ENCODE results near the gene MYH13.
"Not testable (repeated sequence)": the region's sequence is repeated elsewhere in the genome, so short reads cannot be mapped to it uniquely, and the experiment has no call there.

MYH13 gene

DNA sequence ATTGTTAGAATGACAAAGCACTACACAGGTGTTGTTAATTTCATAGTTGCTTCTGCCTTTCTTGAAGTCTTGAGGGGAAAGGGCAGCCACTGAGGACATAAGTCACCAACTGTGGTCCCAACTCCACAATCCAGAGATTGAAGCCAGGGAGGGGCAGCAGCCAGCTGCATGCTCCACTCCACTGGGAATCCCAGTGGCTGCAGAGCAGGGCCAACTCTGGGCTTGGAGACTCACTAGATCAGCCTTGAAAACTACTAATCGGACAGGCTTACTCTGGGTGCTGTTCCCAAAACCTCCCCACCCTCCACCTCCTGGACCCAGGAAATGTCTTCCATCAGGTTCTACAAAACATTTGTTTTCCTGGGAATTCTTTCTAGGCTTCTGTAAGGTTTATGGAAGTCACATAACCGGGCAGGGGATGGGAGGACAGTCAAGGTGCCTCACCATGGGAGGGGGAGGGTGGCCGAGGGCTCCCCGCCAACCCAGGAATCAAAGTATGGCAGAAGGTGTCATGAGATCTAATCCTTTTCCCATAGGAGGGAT is 68.0 kb downstream of the MYH13 start:
- no peak for DNase-seq (ENCODE audit: low read depth)

DNA sequence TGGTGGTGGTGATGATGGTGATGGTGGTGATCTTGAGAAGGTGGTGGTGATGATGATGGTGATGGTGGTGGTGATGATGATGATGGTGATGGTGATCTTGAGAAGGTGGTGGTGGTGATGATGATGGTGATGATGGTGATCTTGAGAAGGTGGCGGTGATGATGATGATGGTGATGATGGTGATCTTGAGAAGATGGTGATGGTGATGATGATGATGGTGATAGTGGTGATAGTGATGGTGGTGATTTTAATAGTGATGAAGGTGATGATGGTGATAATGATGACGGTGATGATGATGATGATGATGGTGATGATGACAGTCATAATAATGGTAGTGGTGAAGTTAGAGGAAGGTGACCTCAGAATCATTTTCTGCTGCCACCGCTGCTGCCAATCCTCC is 75.1 kb downstream of the MYH13 start:
- no peak for DNase-seq (ENCODE audit: low read depth)

DNA sequence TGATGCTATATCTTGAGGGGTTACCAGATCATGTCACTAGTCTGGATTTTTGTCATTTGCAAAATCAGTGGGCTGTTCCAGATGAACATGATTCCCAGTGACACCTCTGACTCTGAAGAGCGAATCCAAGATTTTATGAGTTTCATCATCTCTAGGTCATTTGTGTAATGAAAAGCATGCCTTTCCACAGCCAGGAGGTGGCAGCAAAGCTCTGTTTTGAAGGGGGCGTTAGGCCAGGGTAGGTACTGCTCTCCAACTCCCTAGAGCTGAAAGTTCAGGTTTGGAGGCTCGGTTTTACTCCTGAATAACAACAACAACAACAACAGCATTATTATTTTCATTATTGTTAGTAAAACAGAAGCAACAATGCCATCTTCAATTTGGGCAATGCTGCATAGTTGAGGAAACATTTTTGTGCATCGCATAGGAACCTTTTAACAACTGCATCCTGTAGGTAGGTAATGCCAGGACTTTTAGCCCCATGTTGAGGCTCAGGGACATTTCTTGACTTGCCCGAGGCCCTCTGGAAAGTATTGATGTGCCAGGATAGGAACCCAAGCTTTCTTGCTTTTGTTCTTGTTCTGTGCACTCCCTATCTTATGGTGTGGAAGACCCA is 77.0 kb downstream of the MYH13 start:
- peak; percentile 21 for DNase-seq (ENCODE audit: low read depth)

DNA sequence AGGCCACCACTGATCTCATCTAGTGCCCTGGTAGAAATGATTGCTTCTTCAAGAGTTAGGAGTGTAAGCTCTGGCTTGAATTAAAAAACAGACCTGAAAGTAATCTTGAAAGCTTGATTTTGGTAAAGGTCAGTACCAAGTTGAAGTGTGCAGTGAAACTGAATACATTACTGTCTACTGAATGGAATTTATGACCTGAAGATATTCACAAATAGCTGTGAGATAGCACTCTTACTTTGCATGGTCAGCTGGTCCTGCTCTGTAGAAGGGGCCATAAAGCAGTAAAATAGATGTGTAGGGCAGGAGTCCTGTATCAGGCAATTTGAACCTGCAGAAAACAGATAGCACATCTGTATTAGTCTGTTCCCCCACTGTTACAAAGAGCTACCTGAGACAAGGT is 78.6 kb downstream of the MYH13 start:
- DNase-seq (ENCODE audit: low read depth): no peak

DNA sequence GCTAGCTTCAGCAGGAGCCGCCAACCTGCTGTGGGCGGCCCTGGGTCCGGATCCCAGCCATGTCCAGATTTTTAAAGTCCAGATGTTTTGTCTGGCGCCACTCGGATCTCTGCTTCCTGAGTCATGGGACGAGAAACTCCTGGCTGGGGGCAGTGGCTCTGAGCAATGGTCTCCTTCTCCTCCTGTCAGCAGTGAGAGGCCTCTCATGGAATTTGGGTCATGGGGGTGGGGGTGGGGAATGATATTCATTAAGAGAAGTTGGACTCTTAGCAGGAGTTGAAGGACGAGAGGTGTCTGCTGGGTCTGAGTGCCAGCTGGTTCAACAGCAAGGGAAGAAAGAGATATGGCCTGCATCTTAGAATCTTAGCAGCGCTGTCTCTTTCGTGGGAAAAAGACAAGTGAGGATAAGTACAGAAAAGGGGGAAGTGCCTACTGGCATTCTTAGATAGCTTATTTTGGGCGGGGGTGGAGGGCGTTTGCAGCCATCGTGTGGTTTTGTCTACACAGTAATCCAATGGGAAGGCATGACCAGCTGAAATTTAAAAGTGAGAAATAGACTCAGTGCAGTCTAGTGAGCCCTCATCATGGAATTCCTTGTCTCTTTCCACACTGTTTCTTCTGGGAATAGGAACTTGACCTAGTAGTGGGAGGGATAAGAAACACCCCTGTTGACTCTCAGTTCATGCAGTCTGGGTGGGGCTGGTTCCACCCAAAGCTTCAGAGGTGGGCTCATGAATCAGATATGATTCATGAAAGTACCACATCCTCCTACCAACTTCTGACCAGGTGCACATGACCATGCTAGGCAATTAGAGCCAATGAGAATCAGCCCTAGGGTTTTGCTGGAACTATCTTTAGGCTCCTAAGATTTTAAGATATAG is 80.5 kb downstream of the MYH13 start:
- DNase-seq (ENCODE audit: low read depth): peak; percentile 26

DNA sequence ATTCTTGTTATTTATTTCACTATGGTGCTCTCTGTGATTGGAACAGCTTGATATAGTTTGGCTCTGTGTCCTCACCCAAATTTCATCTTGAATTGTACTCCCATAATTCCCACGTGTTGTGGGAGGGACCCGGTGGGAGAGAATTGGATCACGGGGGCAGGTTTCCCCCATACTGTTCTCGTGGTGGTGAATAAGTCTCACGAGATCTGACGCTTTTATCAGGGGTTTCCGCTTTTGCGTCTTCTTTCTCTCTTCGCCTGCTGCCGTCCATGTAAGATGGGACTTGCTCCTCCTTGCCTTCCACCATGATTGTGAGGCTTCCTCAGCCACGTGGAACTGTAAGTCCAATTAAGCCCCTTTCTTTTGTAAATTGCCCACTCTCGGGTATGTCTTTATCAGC is 81.2 kb downstream of the MYH13 start:
- DNase-seq (ENCODE audit: low read depth): not testable (repeated sequence)

DNA sequence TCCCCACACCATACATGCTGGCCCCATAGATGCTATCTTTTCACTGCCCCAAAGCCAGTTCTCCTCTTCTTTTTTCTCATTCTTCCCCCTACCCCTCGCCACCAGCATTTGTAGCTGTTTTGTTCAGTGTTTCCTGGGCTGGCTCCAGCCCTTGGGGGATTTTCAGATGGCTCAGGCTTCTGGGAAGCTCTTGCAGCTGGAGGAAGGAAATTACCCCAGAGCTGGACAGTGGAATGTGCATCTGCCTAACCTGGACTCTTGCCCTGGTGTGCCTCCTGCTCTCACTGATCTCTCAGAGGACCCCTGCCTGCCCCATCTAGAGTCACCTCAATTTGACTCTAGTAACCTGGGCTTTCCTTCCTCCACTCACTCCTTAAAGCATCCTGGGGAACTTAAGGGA is 82.8 kb downstream of the MYH13 start:
- DNase-seq (ENCODE audit: low read depth): no peak

DNA sequence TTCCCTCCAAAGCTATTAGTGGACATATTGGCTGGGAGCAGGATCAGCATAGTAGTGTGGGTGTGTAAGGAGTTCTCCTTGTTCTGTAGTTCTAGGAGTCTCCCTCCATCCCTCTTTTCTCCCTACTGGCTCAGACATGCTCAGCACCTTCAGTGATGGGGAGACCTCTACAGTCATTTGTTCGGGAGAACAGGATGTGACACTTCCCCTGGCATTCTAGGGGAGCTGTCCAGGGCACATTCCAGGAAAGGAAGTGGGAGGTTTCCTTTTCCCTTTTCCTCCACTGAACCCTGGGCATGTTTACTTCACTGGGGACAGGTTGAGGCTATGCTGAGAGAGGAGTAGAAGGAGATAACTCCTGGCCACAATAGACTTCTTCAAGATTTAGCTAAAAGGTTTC is 86.5 kb downstream of the MYH13 start:
- DNase-seq (ENCODE audit: low read depth): no peak

DNA sequence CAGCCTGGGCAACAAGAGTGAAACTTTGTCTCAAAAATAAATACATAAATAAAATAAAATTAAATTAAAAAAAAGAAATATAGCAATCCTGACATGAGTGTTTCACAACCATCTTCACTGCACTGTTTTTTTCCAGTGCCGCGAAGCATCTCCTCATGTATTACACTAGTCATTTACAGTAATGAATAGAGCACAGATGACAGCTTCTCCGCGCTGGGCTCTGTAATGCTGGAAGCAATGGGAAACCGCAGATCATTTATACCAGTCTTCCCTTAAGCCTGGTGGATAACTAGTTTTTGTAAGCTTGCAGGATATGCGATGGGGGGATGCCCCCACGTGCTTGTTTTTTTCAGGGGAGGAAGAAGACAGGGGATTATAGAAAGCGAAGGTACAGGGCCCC is 86.9 kb downstream of the MYH13 start:
- DNase-seq (ENCODE audit: low read depth): no peak

DNA sequence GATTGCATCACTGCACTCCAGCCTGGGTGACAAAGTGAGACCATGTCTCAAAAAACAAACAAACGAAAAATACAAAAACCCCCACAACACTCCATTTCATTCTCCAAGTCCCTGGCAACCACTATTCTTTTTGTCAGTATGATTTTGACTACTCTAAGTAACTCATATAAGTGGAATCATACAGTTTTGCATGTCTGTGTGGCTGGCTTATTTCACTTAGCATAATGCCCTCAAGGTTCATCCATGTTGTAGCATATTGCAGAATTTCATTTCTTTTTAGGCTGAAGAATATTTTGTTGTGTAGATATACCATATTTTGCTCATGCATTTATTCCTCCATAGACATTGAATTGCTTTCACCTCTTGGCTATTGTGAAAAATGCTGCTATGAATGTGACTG is 92.7 kb downstream of the MYH13 start:
- no peak for DNase-seq (ENCODE audit: low read depth)

DNA sequence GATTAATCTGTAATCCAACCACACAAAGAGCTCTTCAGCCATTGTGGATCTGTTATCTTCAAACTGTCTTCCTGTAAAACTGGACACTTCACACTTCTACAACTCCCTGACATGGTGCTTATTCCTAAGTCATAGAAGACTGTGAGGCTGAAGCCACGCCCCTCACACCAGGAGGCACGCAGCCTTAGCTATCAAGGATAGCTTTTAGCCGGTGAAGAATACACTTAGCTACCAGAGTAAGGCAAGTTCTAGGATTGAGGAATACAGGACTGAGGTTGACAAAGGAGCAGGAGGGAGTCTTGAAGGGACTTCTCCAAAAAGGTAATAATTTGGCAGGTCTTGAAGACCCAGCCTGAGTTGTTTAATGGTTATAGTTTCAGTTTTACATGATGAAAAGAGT is 94.6 kb downstream of the MYH13 start:
- DNase-seq (ENCODE audit: low read depth): no peak

DNA sequence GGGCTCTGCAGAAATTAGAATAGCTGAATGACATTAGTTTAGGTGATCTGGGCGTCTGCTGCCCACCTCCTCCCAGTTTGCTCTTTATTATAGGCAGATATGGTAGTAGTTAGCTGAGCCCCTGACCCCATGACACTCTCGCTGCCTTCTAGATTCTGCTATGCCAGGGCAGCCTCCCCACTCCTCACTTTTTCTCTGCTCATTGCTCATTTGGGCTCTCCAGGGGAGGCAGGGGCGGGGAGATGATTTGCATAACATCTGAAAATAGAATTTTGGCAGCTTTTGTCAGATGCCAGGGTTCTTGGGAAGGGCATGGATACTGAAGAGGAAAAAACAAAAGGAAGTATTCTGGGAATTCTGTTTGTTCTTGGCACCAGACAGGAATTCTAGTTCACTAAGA is 96.4 kb downstream of the MYH13 start:
- DNase-seq (ENCODE audit: low read depth): no peak

DNA sequence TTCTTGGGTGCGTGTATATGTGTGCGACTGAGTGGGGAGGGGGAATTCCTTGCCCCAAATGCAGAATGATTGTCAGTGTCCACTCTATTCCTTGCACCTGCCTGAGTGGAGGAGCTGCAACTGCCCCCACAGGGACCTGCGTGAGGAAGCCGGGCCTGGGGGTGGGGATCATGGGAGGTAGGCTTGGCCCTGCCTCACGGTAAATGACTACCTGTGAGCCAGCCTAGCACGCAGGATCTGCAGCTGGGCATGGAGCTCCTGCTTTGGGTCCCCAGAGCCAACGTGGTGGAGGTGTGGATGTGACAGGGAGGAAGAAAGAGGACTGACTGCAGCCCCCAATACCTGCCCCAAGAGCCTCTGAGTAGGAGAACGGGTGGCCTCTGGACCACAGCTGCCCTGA is 97.4 kb downstream of the MYH13 start:
- no peak for DNase-seq (ENCODE audit: low read depth)

DNA sequence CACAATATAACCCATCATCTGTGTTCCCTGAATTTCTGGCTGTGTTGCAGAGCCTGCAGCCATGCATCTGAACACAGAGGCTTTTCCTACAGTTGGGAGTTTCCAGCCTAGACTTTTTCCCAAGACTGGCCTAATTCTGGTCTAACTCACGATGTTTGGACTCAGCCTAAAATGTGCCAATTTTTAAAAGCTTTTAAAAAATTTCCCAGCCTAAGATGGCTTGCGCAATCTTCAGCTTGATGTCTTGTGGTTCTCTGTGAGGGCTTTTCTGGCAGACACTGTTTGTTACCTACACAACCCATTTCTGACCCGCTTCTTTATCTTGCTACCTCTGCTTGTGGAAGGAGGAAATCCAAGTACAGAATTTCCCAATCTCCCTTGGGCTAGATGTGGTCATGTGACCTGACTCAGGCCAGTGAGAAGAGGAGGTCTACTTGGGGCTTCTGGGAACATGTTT is 101.7 kb downstream of the MYH13 start:
- peak; percentile 34 for DNase-seq (ENCODE audit: low read depth)

DNA sequence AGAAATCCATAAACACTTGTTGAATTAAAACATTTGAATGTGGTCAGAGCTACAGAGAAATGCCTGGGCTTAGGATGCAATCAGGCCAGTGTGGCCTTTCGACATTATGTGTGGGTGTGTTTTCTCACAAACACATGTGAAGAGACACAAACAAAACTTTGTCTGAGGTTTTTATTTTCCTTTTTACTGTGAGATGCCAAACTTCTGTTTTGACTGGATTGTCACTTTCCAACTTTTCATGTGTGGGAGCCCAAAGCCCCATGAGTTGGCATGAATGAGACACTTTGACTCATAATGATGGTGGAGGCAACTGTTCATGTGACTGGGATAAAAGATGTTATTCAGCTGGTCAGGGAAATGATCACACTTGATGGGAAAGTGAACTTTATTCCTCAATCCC is 102.5 kb downstream of the MYH13 start:
- no peak for DNase-seq (ENCODE audit: low read depth)

DNA sequence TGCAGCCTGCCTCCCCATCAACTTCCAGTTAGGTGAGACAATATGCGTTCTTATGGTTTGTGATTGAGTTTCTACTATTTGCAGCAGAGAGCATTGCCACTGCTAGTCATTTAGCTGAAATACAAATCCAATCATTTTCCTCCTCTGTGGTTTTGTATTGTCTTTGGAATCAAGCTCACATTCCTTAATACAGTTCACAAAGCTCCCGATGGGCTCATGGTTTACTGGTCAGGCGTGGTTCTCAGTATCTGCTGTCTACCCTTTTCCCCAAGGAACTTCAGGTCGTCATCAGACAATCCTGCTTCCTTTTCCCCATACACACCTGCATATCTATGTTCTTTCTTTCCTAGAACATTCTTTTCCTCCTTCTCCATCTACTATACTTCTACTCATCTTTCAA is 104.8 kb downstream of the MYH13 start:
- DNase-seq (ENCODE audit: low read depth): no peak

DNA sequence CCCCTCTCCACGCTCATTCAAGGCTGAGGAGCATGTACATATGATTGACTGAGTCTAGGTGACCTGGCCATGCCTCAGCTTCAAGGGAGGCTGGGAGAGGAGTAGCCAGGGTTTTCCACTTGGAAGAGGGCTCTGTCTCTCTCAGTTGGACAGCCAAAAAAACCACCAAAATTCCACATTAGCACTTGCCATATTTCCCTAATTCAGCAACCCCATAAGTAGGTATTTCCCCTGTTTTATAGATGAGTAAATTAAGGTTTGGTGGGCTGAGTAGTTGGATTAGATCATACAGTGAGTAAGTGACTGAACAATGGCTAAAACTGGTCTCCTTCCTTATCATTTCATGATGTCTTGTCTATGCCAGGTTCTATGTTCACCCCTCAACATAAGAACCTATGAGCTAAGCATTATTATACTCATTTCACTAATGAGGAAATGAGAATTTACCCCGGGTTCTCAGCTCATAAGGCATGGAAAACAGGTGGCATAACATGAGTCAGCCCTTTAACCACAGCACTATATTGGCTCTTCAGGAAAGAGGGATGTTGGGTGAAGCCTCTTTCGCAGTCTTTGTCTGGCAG is 106.4 kb downstream of the MYH13 start:
- DNase-seq (ENCODE audit: low read depth): no peak

DNA sequence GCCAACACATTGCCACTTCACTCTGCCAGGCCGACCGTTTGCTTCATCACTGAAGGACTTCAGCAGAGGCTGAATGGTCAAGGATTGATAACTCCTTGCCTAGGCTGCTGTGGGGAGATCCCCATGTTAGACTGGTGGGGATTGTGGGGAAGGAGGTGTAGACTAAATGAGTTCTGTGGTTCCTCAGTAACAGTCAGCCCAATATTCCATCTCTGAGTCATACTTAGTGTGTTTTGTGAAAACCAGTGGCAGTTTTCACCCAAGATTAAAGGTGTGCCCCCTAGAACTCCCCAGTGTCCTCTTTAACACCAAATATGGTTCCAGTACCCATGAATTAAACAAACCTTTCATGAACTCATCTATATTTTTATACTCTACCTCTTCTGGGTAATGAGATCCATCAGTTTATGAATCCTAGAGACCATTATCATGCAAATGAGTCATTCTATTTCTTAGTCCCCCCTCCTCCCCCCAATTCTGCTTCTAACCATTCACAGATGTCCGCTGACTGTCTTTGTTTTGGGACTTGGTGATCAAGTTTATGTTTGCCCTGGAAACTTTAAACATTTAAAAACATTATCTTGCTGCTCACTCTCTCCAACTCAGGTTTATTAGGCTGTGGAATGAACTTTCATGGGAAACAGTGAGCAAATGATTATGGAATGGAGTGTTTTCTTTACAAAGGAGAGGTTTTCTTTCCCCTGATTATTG is 107.6 kb downstream of the MYH13 start:
- DNase-seq (ENCODE audit: low read depth): no peak

DNA sequence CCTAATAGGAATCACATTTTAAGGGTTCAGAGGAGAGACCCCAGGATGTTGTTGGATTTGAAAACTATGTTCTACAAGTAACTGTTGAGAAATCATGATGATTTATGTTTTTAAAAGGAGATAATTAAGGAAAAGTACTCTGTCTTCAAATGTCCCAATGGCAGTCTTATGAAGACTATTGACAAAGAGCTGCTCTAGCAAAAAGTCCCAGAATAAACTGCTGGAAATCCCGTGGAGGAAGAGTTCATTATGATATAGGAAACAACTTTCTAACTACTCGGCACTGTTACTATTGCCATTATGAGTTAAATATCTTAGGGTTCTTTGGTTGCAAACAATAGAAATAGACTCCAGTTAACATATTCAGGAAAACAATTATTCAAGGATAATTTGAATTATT is 108.8 kb downstream of the MYH13 start:
- DNase-seq (ENCODE audit: low read depth): no peak

DNA sequence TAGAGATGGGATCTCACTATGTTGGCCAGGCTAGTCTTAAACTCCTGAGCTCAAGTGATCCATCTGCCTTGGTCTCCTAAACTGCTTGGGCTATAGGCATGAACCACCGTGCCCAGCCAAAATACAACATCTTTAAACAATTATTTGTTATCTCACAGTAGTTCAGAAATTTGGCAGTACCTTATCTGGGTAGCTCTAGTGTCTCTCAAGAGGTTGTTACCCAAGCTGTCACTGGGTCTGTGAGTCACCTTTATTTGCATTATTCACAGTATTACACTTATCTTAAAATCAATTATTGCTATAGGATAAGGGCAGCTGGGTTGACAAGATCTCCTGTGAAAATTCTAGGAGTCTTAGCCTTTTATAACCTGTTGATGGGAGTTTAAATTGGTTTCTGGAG is 110.4 kb downstream of the MYH13 start:
- DNase-seq (ENCODE audit: low read depth): no peak

DNA sequence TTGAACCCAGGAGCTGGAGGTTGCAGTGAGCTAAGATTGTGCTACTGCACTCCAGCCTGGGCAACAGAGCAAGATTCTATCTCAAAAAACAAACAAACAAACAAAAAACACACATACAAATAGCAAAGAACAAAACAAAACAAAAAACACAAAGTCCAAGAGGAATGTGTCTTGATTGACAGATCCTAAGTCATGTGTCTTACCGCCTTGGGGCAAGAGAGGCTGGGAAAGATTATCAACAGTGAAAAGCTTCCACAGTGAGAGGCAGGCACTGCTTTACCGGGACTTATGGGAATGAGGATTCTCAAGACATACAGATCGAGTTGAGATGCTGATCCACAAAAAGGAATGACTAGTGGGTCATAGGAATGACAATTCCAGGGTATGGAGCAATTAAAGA is 111.7 kb downstream of the MYH13 start:
- DNase-seq (ENCODE audit: low read depth): no peak

DNA sequence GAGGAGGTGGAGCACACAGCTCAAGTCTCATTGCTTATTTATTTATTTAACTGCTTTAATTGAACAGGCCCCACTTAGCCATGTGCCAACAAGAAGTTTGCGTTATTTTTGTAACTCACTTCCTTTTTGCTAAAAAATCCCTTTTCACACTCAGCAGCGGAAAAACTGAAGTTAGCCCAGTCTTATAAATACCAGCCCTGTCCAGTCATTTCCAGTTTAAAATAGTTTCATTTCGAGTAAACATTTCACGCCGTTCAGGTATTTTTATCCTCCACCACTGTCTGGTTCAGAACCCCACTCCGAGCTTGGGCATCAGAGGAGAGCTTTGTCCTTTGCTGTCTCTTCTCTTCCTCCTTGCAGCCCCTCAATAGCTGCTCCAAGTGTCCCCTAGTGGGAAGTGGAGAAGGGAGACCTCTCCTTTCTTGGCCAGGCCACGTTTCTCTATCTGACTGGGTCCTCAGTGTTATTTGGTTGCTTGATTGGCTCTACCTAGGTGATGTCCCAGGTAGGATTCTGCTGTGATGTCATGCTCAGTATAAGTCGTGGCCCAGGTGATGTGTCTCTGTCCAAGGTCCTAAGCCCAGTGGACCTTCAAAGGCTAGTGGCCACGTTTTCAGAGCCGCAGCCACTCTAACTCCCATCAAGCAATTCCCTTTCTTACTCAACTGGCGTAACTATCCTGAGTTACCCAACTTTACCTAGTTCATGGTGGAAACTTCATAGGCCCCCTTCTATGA is 121.4 kb downstream of the MYH13 start:
- no peak for DNase-seq (ENCODE audit: low read depth)
